SJCRH30 (cell line): ENCODE data around the gene TNFRSF19. TPM values are rescaled to one million over a fixed set of nuclear protein-coding genes. Genes with fewer than 3 reads are reported as not detected.
A peak's percentile ranks its signal among the peaks of the same experiment; 100 is the strongest.

Experiments
- DNase-seq, 2 experiments: peaks; one replicate each; pipeline ENCODE4 v3.0.0-alpha.2; 2015 to 2020
- H3K27ac ChIP-seq: fragments of 250-450 bp; sonication (Bioruptor Pico); 2 replicates; pipeline ENCODE4 v1.5.1; 2020; ENCODE audit warnings: mild to moderate bottlenecking, moderate library complexity
- H3K27me3 ChIP-seq: fragments of 250-450 bp; sonication (Bioruptor Pico); 2 replicates; pipeline ENCODE4 v1.5.1; 2020; ENCODE audit warnings: mild to moderate bottlenecking, moderate library complexity
- H3K36me3 ChIP-seq: fragments of 250-450 bp; sonication (Bioruptor Pico); 2 replicates; pipeline ENCODE4 v1.5.1; 2020; ENCODE audit warnings: mild to moderate bottlenecking, moderate library complexity
- H3K4me1 ChIP-seq: fragments of 250-450 bp; sonication (Bioruptor Pico); 2 replicates; pipeline ENCODE4 v1.5.1; 2020; ENCODE audit warnings: mild to moderate bottlenecking, moderate library complexity
- H3K4me3 ChIP-seq: fragments of 250-450 bp; sonication (Bioruptor Pico); 2 replicates; pipeline ENCODE4 v1.5.1; 2020; ENCODE audit warnings: mild to moderate bottlenecking, moderate library complexity
- H3K9me3 ChIP-seq: fragments of 250-450 bp; sonication (Bioruptor Pico); replicated peaks from 2 replicates; pipeline ENCODE4 v1.5.1; 2020; ENCODE audit warnings: mild to moderate bottlenecking, moderate library complexity
- total RNA-seq: library from RNA; depleted of rRNA; stranded (reverse); fragments of >200 nt; shearing (Covaris generic); gene quantifications from 2 replicates; pipeline ENCODE4 v1.2.3, GENCODE V29; 2014

TNFRSF19 gene
- total RNA-seq, 1 experiment from 2014 or later, result 3.8 TPM

DNA sequence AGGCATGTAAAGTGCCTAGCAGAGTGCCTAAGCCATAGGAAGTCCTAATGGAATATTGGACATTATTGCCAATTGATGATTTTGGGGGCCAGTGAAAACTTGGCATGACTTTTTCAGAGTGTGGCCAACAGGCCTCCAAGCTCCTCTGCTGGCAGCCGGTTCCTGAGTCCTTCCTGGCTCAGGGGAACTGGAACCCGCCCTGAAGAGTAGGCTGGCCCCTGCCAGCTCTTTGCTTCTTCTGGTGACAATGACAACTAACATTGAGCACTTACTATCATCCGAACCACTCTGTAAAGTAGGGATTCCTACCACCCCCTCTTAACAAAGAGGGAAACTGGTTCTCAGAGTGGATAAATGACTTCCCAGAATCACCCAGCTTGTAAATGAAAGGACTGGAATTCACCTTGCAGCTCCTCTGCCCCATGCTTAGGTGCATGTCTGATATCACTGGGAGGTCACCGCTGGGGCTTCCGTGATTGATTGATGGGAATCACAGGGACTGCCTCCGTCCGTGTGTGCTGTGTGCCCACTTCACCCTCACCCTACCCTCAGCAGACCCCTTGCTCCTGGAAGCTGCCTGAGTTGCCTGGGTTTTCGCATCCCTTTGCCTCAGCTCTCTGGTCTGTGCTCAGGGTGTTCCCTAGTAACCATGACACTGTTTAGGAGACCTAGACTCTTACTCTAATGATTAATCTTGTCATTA lies 50.6 kb downstream of the TNFRSF19 start:
- no peaks in the 10 kb centered on the region; the same call in 1 of the 2 replicates for H3K9me3 ChIP-seq
- H3K27me3 ChIP-seq, result no peaks in the 10 kb centered on the region
- H3K27ac ChIP-seq, result no peak overlapping the region

DNA sequence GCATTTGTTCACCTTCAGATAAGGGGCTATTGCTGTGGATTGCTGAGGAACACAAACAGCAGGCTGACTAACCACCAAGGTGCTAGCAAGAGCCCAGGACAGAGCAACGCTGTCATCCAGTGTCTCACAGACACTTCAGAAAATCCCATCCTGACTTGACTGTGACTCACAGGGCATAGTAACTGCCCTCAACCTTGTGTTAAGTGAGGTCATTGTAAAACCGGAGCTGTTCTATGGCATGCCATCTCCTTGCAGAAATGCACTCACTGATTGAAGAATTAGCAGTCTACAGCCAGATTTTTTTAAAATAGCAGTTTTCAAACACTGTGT lies 51.1 kb downstream of the TNFRSF19 start:
- Histone ChIP-seq H3K9me3 (no peaks in the 10 kb centered on the region; the same call in 1 of the 2 replicates), H3K4me3 (no peak overlapping the region), H3K4me1 (peaks cover 38% of the 10 kb centered on the region), H3K36me3 (no peaks in the 10 kb centered on the region), H3K27me3 (no peaks in the 10 kb centered on the region), H3K27ac (no peak overlapping the region)
- peak in 1 of 2 experiments; percentile 40 for DNase-seq

More for the DNA sequence above, 50.6 kb downstream of the TNFRSF19 start:
- peaks cover 43% of the 10 kb centered on the region for H3K4me1 ChIP-seq
- H3K36me3 ChIP-seq, result no peaks in the 10 kb centered on the region
- no peak for DNase-seq
- no peak overlapping the region for H3K4me3 ChIP-seq

DNA sequence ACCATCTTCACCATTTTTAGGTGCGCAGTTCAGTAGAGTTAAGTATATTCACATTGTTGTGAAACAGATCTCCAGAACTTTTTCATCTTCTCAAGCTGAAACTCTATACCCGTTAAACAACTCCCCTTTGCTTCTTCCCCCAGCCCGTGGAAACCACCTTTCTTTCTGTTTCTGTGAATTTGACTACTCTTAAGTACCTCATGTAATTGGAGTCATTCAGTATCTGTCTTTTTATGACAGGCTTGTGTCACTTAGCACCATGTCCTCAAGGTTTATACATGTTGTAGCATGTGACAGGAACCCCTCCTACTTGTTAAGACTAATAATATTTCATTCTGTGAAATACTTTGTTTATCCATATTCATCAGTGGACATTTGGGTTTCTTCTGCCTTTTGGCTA lies 52.8 kb downstream of the TNFRSF19 start:
- no peak overlapping the region for H3K27ac ChIP-seq
- H3K4me1 ChIP-seq, result peaks cover 24% of the 10 kb centered on the region
- no peaks in the 10 kb centered on the region; the same call in 1 of the 2 replicates for H3K27me3 ChIP-seq
- H3K36me3 ChIP-seq, result no peaks in the 10 kb centered on the region
- no peak for DNase-seq
- H3K9me3 ChIP-seq, result no peaks in the 10 kb centered on the region; the same call in 1 of the 2 replicates
- H3K4me3 ChIP-seq, result no peak overlapping the region

DNA sequence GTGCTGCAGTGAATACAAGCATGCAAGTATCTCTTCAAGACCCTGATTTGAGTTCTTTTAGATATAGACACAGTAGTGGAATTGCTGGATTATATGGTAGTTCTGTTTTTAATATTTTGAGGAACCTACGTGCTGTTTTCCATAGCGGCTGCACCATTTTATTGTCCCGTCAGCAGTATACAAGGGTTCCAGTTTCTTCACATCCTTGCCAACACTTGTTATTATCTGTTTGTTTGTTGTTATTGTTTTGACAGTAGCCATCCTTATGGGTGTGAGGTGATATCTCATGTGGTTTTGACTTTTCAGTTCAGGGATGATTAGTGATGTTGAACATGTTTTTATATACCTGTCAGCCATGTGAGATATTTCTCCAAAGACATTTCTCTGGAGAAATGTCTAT lies 53.2 kb downstream of the TNFRSF19 start:
- H3K4me1 ChIP-seq, result peaks cover 20% of the 10 kb centered on the region
- no peak for DNase-seq
- no peaks in the 10 kb centered on the region for H3K36me3 ChIP-seq
- H3K27ac ChIP-seq, result no peak overlapping the region
- H3K27me3 ChIP-seq, result no peaks in the 10 kb centered on the region; the same call in 1 of the 2 replicates
- no peak overlapping the region for H3K4me3 ChIP-seq
- H3K9me3 ChIP-seq, result no peaks in the 10 kb centered on the region; the same call in 1 of the 2 replicates

DNA sequence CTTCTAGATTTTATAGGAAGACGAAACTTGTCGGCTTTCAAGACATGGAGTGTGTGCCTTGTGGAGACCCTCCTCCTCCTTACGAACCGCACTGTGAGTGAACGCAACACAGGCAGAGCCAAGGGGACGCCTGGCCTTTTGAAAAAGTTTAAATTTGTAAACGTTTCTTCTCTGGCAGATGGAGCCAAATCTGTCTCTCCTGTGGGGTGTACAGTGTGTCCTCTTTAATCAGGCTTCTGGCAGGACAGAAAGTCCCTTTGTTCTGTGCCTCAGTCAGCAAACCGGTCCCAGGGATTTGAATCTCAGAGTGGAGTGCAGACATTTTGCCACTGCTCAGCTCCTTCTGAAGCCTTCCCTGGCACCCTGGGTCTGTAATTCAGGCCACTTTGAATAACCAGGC lies 56.5 kb downstream of the TNFRSF19 start:
- H3K4me3 ChIP-seq, result no peak overlapping the region
- no peaks in the 10 kb centered on the region for H3K36me3 ChIP-seq
- no peak overlapping the region for H3K27ac ChIP-seq
- H3K4me1 ChIP-seq, result peaks cover 13% of the 10 kb centered on the region
- H3K9me3 ChIP-seq, result no peaks in the 10 kb centered on the region; the same call in 1 of the 2 replicates
- DNase-seq, result no peak
- H3K27me3 ChIP-seq, result no peaks in the 10 kb centered on the region; the same call in 1 of the 2 replicates

DNA sequence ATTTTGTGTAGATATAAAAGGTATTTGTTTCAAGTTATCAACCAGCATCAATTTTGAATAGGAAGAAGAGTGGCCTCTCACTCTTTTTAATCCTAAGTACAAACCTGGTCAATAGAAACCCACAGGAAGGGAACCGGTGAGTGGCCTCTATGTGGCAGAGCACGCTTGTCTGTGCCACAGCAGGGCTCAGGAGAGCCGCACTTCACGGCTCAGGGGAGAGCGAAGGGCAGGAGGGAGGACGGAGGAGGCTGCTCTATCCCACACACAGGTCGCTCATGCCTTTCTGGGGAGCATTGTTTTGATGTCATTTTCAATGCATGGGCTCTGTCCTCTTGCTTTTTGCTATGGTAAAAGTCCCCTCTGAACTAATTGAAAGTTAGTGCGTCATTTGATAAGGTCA lies 57.2 kb downstream of the TNFRSF19 start:
- Histone ChIP-seq H3K4me3 (no peak overlapping the region), H3K27me3 (no peaks in the 10 kb centered on the region; the same call in 1 of the 2 replicates), H3K27ac (no peak overlapping the region), H3K36me3 (no peaks in the 10 kb centered on the region), H3K9me3 (no peaks in the 10 kb centered on the region; the same call in 1 of the 2 replicates), H3K4me1 (peaks cover 20% of the 10 kb centered on the region)
- no peak for DNase-seq

DNA sequence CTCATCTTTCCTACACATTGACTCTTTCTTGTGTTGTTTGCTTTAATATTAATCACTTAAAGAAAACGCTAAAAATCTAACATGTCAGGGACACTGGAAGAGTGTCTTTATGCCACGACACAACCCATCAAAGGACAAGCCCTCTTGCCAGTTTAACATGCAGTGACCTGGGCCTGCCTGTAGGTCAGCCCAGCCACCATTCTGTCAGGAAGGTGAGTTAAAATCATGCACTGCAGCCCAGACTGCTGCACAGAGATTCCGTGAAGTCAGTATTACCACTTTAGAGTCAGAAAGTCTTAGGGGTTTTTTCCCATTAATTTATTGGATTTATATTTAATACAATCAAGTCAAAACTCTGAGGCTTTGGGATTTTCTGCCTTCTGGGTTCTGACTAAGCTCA lies 58.0 kb downstream of the TNFRSF19 start:
- Histone ChIP-seq H3K27ac (no peak overlapping the region), H3K4me3 (no peak overlapping the region), H3K36me3 (no peaks in the 10 kb centered on the region), H3K27me3 (no peaks in the 10 kb centered on the region; the same call in 1 of the 2 replicates), H3K9me3 (no peaks in the 10 kb centered on the region; the same call in 1 of the 2 replicates), H3K4me1 (peaks cover 26% of the 10 kb centered on the region)
- no peak for DNase-seq

DNA sequence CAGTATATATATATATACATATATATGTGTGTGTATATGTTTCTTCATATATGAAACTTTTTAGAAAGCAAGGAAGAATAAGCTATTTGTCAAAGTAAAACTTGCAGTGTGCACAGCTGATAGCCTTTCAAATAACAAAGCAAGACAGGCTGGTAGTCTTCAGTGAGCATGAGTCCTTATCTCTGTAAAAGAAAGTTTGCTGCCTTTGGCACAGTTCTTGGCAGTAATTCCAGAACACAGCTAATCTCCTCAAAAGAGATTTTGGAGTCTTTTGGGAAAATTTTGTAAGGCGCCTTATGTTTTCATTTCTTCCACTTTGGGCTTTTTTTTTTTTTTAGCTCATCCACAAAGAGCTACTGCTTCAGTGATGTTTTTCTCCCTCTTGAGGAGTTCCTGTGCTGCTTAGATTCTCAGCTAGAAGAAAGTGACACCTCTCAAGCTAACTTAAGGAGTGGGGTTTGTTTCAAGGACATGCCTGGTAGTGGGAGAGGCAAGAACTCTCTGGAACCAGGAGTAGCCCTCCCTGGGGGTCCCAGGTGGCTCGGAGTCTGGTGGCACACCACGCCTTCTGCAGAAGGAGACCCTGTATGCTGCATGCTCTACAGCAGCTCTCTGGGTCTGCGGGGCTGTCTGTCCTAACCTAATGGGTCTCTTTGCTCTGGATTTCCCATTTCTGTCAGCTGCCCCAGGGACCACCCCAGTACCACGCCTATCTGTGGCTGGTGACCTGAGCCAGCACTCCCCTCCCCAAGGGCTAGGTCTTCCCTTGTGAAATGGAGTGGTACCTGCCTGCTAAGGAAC lies 58.8 kb downstream of the TNFRSF19 start:
- Histone ChIP-seq H3K27ac (no peak overlapping the region), H3K4me1 (peaks cover 26% of the 10 kb centered on the region), H3K9me3 (no peaks in the 10 kb centered on the region), H3K36me3 (no peaks in the 10 kb centered on the region), H3K27me3 (no peaks in the 10 kb centered on the region; the same call in 1 of the 2 replicates), H3K4me3 (no peak overlapping the region)
- DNase-seq, result no peak

DNA sequence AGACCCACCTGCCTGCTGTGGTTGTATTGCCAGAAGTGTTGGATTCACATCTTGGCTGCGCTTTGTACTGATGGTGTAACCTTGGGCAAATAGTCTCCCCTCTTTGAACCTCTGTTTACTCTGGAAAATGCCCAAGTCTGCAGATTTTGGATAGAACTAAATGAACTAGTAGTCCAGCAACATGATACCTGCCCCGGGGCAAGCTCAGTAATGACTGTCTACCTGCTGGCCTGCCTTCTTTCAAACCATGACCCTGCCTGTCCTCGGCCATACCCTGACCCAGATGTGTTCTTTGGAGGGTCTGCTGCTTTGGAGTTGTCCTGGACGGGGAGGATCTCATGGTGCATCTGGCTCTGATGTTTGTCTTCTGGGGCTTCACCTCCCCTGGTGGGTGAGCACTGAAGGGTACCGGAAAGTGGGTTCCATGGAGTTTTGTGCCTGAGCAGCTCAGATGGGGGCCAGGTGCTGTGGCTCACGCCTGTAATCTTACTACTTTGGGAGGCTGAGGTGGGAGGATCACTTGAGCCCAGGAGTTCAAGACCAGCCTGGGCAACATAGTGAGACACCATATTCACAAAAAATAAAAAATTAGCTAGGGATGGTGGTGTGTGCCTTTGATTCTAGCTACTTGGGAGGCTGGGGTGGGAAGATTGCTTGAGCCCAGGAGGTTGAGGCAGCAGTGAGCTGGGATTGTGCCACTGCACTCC lies 59.5 kb downstream of the TNFRSF19 start:
- H3K4me3 ChIP-seq, result no peak overlapping the region
- H3K27me3 ChIP-seq, result no peaks in the 10 kb centered on the region; the same call in 1 of the 2 replicates
- H3K36me3 ChIP-seq, result no peaks in the 10 kb centered on the region
- DNase-seq, result no peak
- H3K4me1 ChIP-seq, result peaks cover 26% of the 10 kb centered on the region
- H3K9me3 ChIP-seq, result no peaks in the 10 kb centered on the region
- H3K27ac ChIP-seq, result no peak overlapping the region

DNA sequence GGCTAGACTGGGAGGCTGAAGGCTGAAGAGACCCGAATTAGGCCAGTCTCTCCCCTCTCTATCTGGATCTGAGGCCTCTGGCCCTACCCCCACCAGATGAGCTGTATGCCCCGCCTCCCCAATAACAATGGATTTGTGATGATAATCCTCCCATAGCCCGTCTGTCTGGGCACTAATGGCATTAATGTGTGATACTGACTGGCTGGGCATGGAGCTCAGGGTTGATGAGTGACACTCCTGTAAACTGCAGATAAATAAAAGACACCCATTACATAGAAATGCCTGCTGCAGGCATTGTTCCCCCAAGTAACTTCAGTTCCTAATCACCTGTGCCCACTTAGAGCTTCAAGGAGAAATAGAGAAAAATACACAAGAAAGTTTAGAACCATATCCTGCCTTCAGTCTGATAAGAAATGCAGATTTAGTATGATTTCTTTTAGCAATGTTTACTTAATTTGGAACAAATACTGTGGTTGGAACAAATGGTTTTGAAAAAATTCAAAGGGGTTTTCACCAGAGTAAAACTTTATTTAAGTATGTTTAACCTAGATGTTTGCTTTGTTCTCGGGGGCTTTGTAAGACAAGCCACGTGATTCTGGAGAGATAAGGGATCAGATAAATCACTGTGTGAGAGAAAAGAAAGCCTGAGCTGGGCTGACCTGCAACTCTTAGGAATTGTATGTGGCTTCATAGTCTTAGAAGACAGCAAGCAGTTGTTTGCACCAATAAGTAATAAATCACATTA lies 60.3 kb downstream of the TNFRSF19 start:
- H3K27me3 ChIP-seq, result no peaks in the 10 kb centered on the region; the same call in 1 of the 2 replicates
- no peaks in the 10 kb centered on the region for H3K36me3 ChIP-seq
- no peak for DNase-seq
- no peak overlapping the region for H3K27ac ChIP-seq
- H3K4me1 ChIP-seq, result peaks cover 26% of the 10 kb centered on the region
- H3K9me3 ChIP-seq, result no peaks in the 10 kb centered on the region
- no peak overlapping the region for H3K4me3 ChIP-seq

DNA sequence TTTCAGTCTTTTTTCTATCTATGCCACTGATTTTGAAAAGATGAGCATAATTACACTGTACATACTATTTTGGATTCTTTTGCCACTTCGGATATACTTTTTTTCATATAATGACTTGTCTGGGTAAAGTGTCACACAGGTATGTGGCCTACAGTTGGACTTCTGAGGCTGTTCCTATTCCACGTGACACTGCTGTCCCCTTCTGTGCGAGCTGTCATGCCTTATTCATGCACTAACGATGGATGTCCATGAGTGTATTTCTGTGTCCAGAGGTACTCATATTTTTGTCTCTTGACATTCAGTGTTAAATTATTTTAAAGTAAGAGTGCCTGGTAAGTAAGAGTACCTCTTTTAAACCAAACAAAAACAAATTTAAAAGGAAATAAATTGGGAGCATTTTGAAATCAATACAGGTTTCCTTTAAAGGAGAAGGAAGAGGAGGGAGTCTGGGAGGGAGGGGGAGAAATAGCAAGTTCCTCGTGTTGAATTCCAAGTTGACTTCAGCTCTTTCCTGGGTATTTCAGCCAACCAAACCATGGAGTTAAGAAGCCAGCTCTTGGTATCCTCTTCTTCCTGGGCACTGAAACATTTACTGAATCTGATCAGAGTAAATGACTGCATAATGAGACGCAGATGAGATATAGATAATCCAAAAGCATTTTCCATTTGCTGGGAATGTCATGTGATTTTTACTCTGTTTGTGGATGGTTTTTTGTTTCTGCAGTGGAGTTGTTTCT lies 61.3 kb downstream of the TNFRSF19 start:
- Histone ChIP-seq H3K27ac (no peak overlapping the region), H3K36me3 (no peaks in the 10 kb centered on the region), H3K9me3 (no peaks in the 10 kb centered on the region), H3K27me3 (no peaks in the 10 kb centered on the region; the same call in 1 of the 2 replicates), H3K4me1 (peaks cover 26% of the 10 kb centered on the region), H3K4me3 (no peak overlapping the region)
- no peak for DNase-seq

DNA sequence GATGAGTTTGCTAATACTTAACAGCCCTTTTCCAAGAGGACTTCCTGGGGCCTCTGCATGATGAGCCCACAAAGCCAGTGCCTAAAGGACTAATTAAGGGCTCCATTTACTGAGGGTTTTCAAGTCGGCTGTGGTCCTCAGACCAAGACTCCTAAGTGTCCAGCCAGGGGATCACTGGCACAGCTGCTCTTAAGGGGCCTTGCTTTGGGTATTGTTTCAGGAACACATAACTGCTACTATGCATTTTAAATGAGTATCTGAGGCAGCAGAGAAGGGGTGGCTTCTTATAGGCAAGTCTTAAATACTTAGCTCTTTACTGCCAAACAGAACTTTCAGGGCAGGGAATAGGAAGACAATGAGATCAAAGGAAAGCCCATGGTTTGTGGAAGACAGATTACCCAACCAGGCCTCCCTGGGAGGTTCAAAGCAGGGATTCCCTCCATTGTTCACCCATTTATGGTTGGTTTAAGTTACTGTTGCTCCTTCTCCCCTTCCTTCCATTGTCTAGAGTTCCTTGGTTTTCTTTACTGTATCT lies 61.9 kb downstream of the TNFRSF19 start:
- peak; percentile 44 to 77 for DNase-seq
- H3K4me3 ChIP-seq, result no peak overlapping the region
- H3K9me3 ChIP-seq, result no peaks in the 10 kb centered on the region
- no peaks in the 10 kb centered on the region for H3K36me3 ChIP-seq
- no peak overlapping the region for H3K27ac ChIP-seq
- H3K4me1 ChIP-seq, result peaks cover 26% of the 10 kb centered on the region
- no peaks in the 10 kb centered on the region for H3K27me3 ChIP-seq

DNA sequence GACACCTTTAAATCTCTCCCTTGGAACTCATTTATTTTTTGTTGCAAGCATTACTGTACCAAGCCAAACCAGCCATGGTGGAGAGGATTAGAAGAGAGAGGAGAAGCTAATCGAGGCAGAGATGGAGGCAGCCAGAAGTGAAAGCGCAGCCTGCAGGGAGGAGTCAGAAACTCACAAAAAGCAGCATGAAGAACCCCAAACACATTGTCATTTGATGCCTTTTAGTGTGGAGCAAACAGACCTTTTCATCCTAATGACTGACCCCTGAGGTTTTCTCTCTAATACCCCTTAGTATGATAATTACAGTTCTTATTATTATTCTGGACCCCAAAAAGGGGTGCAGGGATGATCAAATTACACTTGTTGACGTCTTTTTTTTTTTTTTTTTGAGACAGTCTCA lies 62.5 kb downstream of the TNFRSF19 start:
- Histone ChIP-seq H3K27me3 (no peaks in the 10 kb centered on the region), H3K4me1 (peaks cover 26% of the 10 kb centered on the region), H3K4me3 (no peak overlapping the region), H3K27ac (no peak overlapping the region), H3K9me3 (no peaks in the 10 kb centered on the region), H3K36me3 (no peaks in the 10 kb centered on the region)
- DNase-seq, result peak in 1 of 2 experiments; percentile 62
